Endometrial microvascular endothelial cells (primary cell): Measurements from ENCODE around the gene KMT2B. TPM values are rescaled to one million over a fixed set of nuclear protein-coding genes. Genes with fewer than 3 reads are reported as not detected.

ENCODE experiments used
- in situ Hi-C: cut with HindIII; loops from 2 replicates; pipeline ENCODE4 v1.10.0; 2017; ENCODE audit warnings: low sequenced_read_pairs, low pct_unique_long_range_greater_than_20kb; ENCODE audit errors: inconsistent ontology term
- total RNA-seq: library from RNA; depleted of rRNA; stranded (reverse); fragments of >200 nt; gene quantifications from one replicate; pipeline ENCODE4 v1.2.3, GENCODE V29; 2015; ENCODE audit errors: inconsistent ontology term

KMT2B gene
- total RNA-seq, 1 donor from 2014 or later = 11.1 TPM

DNA sequence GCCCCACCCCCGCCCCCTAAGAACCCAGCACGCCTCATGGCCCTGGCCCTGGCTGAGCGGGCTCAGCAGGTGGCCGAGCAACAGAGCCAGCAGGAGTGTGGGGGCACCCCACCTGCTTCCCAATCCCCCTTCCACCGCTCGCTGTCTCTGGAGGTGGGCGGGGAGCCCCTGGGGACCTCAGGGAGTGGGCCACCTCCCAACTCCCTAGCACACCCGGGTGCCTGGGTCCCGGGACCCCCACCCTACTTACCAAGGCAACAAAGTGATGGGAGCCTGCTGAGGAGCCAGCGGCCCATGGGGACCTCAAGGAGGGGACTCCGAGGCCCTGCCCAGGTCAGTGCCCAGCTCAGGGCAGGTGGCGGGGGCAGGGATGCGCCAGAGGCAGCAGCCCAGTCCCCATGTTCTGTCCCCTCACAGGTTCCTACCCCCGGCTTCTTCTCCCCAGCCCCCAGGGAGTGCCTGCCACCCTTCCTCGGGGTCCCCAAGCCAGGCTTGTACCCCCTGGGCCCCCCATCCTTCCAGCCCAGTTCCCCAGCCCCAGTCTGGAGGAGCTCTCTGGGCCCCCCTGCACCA is 69.5 kb downstream of the KMT2B start:
- in situ Hi-C loops = no loop called here

Other genes with a start within 250 kb of the KMT2B start
- gene KRTDAP, start 227.5 kb upstream of the KMT2B start, total RNA-seq = not detected
- gene DMKN, start 204.4 kb upstream of the KMT2B start, total RNA-seq = not detected
- not detected for gene SBSN, start 189.7 kb upstream of the KMT2B start, total RNA-seq
- gene GAPDHS, start 184.5 kb upstream of the KMT2B start, total RNA-seq = not detected
- gene TMEM147, start 172.4 kb upstream of the KMT2B start, total RNA-seq = 87.1 TPM
- gene ATP4A, start 154.3 kb upstream of the KMT2B start, total RNA-seq = not detected
- not detected for gene PMIS2, start 131.8 kb upstream of the KMT2B start, total RNA-seq
- 20.8 TPM for gene HAUS5, start 105.3 kb upstream of the KMT2B start, total RNA-seq
- gene RBM42, start 89.0 kb upstream of the KMT2B start, total RNA-seq = 84.6 TPM
- gene ETV2, start 76.3 kb upstream of the KMT2B start, total RNA-seq = not detected
- gene COX6B1, start 69.7 kb upstream of the KMT2B start, total RNA-seq = 610 TPM
- gene UPK1A, start 51.5 kb upstream of the KMT2B start, total RNA-seq = not detected
- gene ZBTB32, start 13.4 kb upstream of the KMT2B start, total RNA-seq = not detected
- 2.0 TPM for gene IGFLR1, start 24.4 kb downstream of the KMT2B start, total RNA-seq
- gene U2AF1L4, start 27.4 kb downstream of the KMT2B start, total RNA-seq = 7.4 TPM
- gene PSENEN, start 27.6 kb downstream of the KMT2B start, total RNA-seq = 36.0 TPM
- 13.1 TPM for gene LIN37, start 30.6 kb downstream of the KMT2B start, total RNA-seq
- not detected for gene HSPB6, start 39.0 kb downstream of the KMT2B start, total RNA-seq
- gene PROSER3, start 40.2 kb downstream of the KMT2B start, total RNA-seq = 7.2 TPM
- 0.19 TPM for gene ARHGAP33, start 57.6 kb downstream of the KMT2B start, total RNA-seq
- not detected for gene PRODH2, start 94.8 kb downstream of the KMT2B start, total RNA-seq
- not detected for gene NPHS1, start 134.5 kb downstream of the KMT2B start, total RNA-seq
- not detected for gene KIRREL2, start 138.9 kb downstream of the KMT2B start, total RNA-seq
- 9.4 TPM for gene APLP1, start 150.6 kb downstream of the KMT2B start, total RNA-seq
- 6.6 TPM for gene NFKBID, start 182.5 kb downstream of the KMT2B start, total RNA-seq
- gene HCST, start 184.5 kb downstream of the KMT2B start, total RNA-seq = not detected
- not detected for gene TYROBP, start 190.3 kb downstream of the KMT2B start, total RNA-seq
- 2.5 TPM for gene LRFN3, start 218.4 kb downstream of the KMT2B start, total RNA-seq